ENCODE data around the gene AP1S3.

DNA sequence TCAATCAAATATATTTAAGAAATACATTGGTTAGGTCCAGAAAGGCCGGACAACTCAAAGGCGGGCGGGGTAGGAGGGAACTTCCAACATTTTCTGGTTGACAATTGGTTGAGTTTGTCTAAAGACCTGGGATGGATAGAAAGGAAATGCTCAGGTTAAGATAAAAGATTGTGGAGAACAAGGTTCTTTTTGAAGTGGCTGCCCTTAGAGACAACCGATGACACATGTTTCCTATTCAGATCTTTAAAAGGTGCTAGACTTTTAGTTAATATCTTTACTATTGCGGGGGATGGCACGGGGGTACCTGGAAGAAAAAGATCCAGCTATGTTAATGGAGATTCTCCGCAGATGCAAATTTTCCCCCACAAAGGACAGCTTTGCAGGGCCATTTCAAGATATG lies 10.0 kb upstream of the AP1S3 start:
- TF ChIP-seq, protein P1, sequence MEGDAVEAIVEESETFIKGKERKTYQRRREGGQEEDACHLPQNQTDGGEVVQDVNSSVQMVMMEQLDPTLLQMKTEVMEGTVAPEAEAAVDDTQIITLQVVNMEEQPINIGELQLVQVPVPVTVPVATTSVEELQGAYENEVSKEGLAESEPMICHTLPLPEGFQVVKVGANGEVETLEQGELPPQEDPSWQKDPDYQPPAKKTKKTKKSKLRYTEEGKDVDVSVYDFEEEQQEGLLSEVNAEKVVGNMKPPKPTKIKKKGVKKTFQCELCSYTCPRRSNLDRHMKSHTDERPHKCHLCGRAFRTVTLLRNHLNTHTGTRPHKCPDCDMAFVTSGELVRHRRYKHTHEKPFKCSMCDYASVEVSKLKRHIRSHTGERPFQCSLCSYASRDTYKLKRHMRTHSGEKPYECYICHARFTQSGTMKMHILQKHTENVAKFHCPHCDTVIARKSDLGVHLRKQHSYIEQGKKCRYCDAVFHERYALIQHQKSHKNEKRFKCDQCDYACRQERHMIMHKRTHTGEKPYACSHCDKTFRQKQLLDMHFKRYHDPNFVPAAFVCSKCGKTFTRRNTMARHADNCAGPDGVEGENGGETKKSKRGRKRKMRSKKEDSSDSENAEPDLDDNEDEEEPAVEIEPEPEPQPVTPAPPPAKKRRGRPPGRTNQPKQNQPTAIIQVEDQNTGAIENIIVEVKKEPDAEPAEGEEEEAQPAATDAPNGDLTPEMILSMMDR (conservative IDR thresholded peaks at IDR 0.05; ENCODE audit: low read length) = no peak
- no peak for TF ChIP-seq EZH2phosphoT487 (IDR thresholded peaks at IDR 0.05; ENCODE audit: borderline replicate concordance)

All from Loucy (cell line).